Dermis microvascular lymphatic vessel endothelial cell (primary cell): ENCODE data around the gene NDUFS5. TPM values are rescaled to one million over a fixed set of nuclear protein-coding genes. Genes with fewer than 3 reads are reported as not detected.
"Not testable (repeated sequence)": the region's sequence is repeated elsewhere in the genome, so short reads cannot be mapped to it uniquely, and the experiment has no call there.

Source experiments
- DNase-seq, 2 donors: peaks; one replicate each; pipeline versions ENCODE4 v3.0.0 to v3.0.0-alpha.2; 2010; ENCODE audit warnings: low read depth in 2 of 2
- total RNA-seq: library from RNA; depleted of rRNA; stranded (reverse); fragments of >200 nt; gene quantifications from 2 replicates; pipeline ENCODE4 v1.2.1, GENCODE V29; 2014

The NDUFS5 gene
- total RNA-seq, 1 donor from 2014 or later = 433 TPM

DNA sequence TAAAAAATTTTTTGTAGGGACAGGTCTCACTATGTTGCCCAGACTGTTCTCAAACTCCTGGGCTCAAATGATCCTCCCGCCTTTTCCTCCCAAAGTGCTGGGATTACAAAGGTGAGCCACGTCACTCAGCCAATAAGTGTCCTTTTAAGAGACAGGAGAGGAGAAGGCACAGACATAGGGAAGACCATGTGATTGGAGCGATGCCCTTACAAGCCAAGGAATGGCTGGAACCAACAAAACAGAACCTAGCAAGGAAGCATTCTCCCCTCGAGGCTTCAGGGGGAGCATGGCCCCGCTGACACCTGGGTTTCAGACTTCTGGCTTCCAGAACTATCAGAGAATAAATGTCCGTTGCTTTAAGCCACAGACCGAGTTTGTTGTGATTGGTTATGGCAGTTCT, 37.0 kb downstream of the NDUFS5 start:
- DNase-seq = no peak

- DNase-seq = peak; percentile 40 to 86
Observed at GRCh38 chr1:39063775-39064174, 37.6 kb downstream of the NDUFS5 start.

DNA sequence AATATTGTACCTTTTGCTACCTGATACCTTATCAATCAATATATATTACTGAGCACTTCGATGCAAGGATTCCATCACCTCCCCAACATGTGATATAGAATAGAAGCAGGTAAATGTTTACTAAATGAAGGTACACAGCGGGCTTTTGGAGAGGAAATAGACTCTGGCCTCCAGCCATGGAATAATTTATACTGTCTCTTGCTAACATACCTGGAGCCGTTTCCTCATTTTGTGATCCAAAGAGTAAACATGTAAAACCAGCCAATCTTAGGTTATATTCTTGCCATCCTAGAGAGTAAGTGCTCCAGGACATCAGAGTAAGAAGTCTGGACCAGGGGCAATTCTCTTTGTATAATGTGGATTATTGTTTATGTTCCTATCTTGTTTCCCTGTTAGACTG, 39.4 kb downstream of the NDUFS5 start:
- no peak for DNase-seq

- DNase-seq = not testable (repeated sequence)
Observed at GRCh38 chr1:39068227-39068626, 42.1 kb downstream of the NDUFS5 start.

- DNase-seq = not testable (repeated sequence)
Observed at GRCh38 chr1:39071557-39071956, 45.4 kb downstream of the NDUFS5 start.

DNA sequence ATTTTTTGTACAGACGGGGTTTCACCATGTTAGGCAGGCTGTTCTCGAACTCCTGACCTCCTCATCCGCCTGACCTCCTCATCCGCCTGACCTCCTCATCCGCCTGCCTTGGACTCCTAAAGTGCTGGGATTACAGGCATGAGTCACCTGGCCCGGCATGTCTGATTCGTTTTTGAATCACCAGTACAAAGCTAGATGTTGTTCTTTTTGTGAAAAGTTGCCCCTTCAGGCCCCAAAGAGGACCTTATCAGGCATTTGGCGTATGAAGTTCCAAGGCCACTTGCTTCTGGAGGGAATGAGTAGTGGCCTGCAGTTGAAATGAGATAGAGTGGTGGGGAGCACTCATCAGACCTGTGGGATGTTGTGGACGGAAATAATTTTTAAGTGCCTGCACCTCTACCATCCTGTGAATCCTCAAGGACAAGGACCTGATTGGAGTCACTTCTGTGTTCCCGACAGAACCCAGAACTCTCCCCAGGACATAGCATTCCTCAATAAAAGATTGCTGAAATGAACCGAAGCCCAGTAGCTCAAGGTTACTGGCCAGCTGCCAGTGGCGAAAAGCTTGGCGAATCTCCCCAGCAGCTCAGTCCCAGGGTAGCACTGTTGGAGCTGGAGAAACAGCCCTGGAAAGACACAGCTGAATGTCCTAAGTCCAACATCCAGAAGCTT, 50.1 kb downstream of the NDUFS5 start:
- DNase-seq = peak; percentile 63 to 65

- no peak for DNase-seq
Observed at GRCh38 chr1:39076799-39077148, 50.6 kb downstream of the NDUFS5 start.

GRCh38 chr1:39080269-39080826, 54.2 kb downstream of the NDUFS5 start:
- DNase-seq = no peak

DNA sequence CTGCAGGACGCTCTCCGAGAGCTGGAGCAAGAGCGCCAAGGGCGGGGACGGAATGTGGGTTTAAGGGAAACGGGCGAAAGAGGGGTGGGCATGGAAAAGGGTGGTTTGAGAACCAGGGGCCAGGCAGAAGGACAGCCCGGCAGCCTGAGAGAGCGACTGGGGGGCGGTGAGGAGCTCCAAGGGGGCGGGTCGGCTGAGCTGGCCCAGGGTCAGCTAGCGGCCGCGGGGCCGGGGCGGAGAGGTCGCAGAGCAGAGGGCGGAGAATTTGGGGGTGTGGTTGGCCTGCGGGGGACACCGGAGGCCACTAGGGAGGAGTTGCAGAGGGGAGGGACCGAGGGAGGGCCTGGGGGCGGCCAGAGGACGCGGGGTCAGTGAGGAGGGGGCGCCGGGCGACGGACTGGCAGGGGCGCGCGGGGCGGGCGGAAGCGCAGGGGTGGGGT, 54.7 kb downstream of the NDUFS5 start:
- no peak for DNase-seq

- DNase-seq = peak in 1 of 2 donors; percentile 20
Observed at GRCh38 chr1:39081271-39082009, 55.3 kb downstream of the NDUFS5 start.

- no peak for DNase-seq
Observed at GRCh38 chr1:39082010-39082799, 56.1 kb downstream of the NDUFS5 start.

DNA sequence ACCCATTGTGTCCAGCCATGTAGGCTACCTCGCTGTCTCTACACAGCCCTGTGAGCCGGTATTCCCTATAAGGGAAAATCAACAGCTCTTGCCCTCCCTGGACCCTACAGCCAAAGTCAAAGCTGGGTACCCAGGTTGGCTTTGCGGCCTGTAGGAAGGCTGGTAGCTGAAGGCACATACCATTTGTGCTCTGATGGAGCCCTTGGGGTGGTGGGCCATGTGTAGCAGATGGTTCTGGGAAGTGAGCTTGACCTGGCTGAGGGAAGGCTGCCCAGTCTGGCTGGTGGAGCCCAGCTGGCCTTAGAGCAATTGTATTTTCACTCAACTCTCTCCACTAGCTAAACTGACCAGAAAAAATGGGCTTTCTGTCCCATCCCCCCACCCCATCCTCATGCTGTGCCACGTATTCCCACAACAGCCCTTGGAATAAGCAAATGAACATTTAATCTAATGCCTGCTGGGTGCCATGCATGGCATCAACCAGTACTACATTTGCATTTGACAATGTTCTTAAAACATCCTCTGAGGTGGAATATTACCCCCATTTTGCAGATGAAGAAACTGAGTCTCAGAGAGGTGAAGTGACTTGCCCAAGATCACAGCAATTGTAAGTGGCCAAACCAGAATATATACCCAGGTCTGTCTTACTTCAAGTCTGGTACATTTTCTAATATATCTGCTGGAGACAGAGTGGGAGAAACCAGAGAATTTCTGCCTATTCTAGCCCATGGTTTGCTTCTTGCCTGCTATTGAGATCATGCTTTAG, 56.8 kb downstream of the NDUFS5 start:
- no peak for DNase-seq

- no peak for DNase-seq
Observed at GRCh38 chr1:39084191-39084590, 58.0 kb downstream of the NDUFS5 start.

Other genes with a start within 250 kb of the NDUFS5 start
- gene RRAGC, start 166.6 kb upstream of the NDUFS5 start, total RNA-seq = 16.0 and 24.4 TPM in 2 replicates
- gene MYCBP, start 153.0 kb upstream of the NDUFS5 start, total RNA-seq = 5.8 and 8.7 TPM in 2 replicates
- gene GJA9, start 144.8 kb upstream of the NDUFS5 start, total RNA-seq = not detected in 2 replicates
- gene RHBDL2, start 84.5 kb upstream of the NDUFS5 start, total RNA-seq = 0.13 TPM in 1 of 2 replicates, not detected in the other
- 31.7 and 42.5 TPM in 2 replicates for gene AKIRIN1, start 35.1 kb upstream of the NDUFS5 start, total RNA-seq
- 316 and 401 TPM in 2 replicates for gene MACF1, start 178.3 kb downstream of the NDUFS5 start, total RNA-seq